Erythroblast (primary cell): ENCODE results near the gene STPG4.

Source experiments
- GATA1 ChIP-seq: IDR thresholded peaks from 2 replicates; pipeline ENCODE4 v1.6.1; 2011; ENCODE audit warnings: low read depth, mild to moderate bottlenecking, control low read depth, low read length, moderate library complexity
- POLR2A ChIP-seq: IDR thresholded peaks from 2 replicates; pipeline ENCODE4 v1.6.1; 2011; ENCODE audit warnings: mild to moderate bottlenecking, low read length

- TF ChIP-seq POLR2A = no peak
- no peak for TF ChIP-seq GATA1
Observed at GRCh38 chr2:47196499-47196898, 41.4 kb upstream of the STPG4 start.
